HCT116 (cell line): ENCODE data around the gene GASK1A.

Experiments used
- CTCF ChIP-seq, 3 experiments: fragments of 200-600 bp in 1 of 3; sonication (generic) in 1 of 3; IDR thresholded peaks in 2 of 3; conservative IDR thresholded peaks in 1 of 3; 2 replicates each; pipeline ENCODE4 v1.5.1; 2012 to 2017; ENCODE audit warnings: low read depth in 2 of 3, low read length in 2 of 3, antibody characterized with exemption in 1 of 3, borderline replicate concordance in 1 of 3, control low read depth in 1 of 3, mild to moderate bottlenecking in 1 of 3, mixed read lengths in 1 of 3, mixed run types in 1 of 3, moderate library complexity in 1 of 3; ENCODE audit not compliant: insufficient read depth in 1 of 3
- ELF1 ChIP-seq: IDR thresholded peaks from 2 replicates; pipeline ENCODE4 v1.6.1; 2012; ENCODE audit warnings: low read depth, borderline replicate concordance
- EZH2phosphoT487 ChIP-seq: fragments of 200-600 bp; IDR thresholded peaks from 2 replicates; pipeline ENCODE4 v1.6.1; 2018; ENCODE audit warnings: antibody characterized with exemption, borderline replicate concordance
- POLR2AphosphoS5 ChIP-seq: IDR thresholded peaks from 2 replicates; pipeline ENCODE4 v1.6.1; 2011; ENCODE audit warnings: mild to moderate bottlenecking, low read depth, low read length, moderate library complexity
- SIN3A ChIP-seq: IDR thresholded peaks from 2 replicates; pipeline ENCODE4 v1.6.1; 2012; ENCODE audit warnings: low read depth

DNA sequence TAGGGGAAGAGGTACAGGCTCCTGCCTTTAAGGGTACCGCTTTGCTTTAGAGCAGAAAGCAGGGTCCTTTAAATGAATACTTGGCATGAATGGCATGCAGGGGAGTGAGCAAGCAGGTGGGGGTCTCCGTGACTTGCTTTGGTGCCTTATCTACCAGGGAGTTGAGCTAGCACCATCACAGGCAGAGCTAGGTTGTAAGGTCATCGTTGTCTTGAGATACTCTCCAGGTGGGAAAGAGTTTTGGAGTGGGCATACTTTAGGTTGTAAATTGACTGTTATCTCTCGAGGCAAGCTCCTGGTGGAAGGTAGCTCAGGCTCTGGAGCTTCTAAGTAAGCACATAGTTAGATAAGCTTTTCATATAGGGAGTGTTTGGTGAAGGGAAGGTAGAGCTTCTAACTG lies 5.6 kb downstream of the GASK1A start:
- TF ChIP-seq CTCF (IDR thresholded peaks at IDR 0.05 in 2 of 3, conservative IDR thresholded peaks at IDR 0.05 in 1 of 3; ENCODE audit: borderline replicate concordance in 1 of 3, insufficient read depth in 1 of 3, low read depth in 2 of 3, low read length in 2 of 3) (no peak), SIN3A (no peak), POLR2AphosphoS5 (no peak), EZH2phosphoT487 (no peak), ELF1 (no peak)
